Psoas muscle (tissue), 8 donors: Measurements from ENCODE around the gene TMEM181. TPM values are rescaled to one million over a fixed set of nuclear protein-coding genes. Genes with fewer than 3 reads are reported as not detected.

Experiments used
- ATAC-seq, 4 donors: fragments of 200-7000 bp; cut with Tn5 transposase; one replicate each; pipeline ENCODE4 v1.9.1; 2020; ENCODE audit warnings: moderate library complexity in 3 of 4, mild to moderate bottlenecking in 2 of 4
- DNase-seq, 2 donors: peaks; one replicate each; pipeline ENCODE4 v3.0.0-alpha.2; 2020
- H3K27ac ChIP-seq: fragments of 200-600 bp; one replicate; pipeline ENCODE4 v1.8.0; 2022
- H3K27me3 ChIP-seq, 3 donors: fragments of 200-600 bp in 1 of 3; one replicate each; pipeline versions ENCODE4 v1.6.1 to v1.8.0; 2013 to 2022; ENCODE audit warnings: low read length in 2 of 3, mild to moderate bottlenecking in 2 of 3, moderate library complexity in 1 of 3; ENCODE audit not compliant: insufficient read depth in 3 of 3
- H3K36me3 ChIP-seq, 2 donors: fragments of 200-600 bp in 1 of 2; one replicate each; pipeline versions ENCODE4 v1.6.1 to v1.8.0; 2013 to 2022; ENCODE audit warnings: low read depth in 1 of 2, mild to moderate bottlenecking in 1 of 2, moderate library complexity in 1 of 2; ENCODE audit not compliant: insufficient read depth in 1 of 2
- H3K4me1 ChIP-seq: fragments of 200-600 bp; one replicate; pipeline ENCODE4 v1.8.0; 2022
- H3K4me3 ChIP-seq: fragments of 200-600 bp; one replicate; pipeline ENCODE4 v1.8.0; 2022; ENCODE audit warnings: mild to moderate bottlenecking
- H3K9me3 ChIP-seq: fragments of 200-600 bp; one replicate; pipeline ENCODE4 v1.8.0; 2022
- WGBS, 3 donors: extraction: QIAGEN DNeasy Blood & Tissue Kit; methylation state at CpG; one replicate each; pipeline versions ENCODE4 v1.1.6 to v1.1.7; 2013; 5-methylcytosine and 5-hydroxymethylcytosine counted together
- intact Hi-C, 2 donors: fragments of 100-400 bp; cut with DNase I; formaldehyde crosslinking; loops; one replicate each; pipeline versions ENCODE4 v1.11.0 to v1.14.2; 2022
- polyA plus RNA-seq, 3 donors: library from polyadenylated mRNA; stranded (reverse); fragments of 200-250 nt; gene quantifications; one replicate each; pipeline ENCODE4 v1.2.3, GENCODE V29; 2013
- total RNA-seq, 4 donors: library from RNA; stranded (reverse); fragmentation: NEBNext Ultra II Directional in 2 of 4; extraction: Animal tissue kit (Norgen Biotek cat#: 25700) in 2 of 4; gene quantifications; one replicate each; pipeline versions ENCODE4 v1.2.1 to v1.2.4, GENCODE V29; 2021 to 2023
- TF ChIP-seq, protein P1 (sequence below): fragments of 200-600 bp; IDR thresholded peaks from one replicate; pipeline ENCODE4 v1.8.0; 2022; ENCODE audit warnings: antibody characterized with exemption
- donor health status: healthy with polysubstance abuse.
- donor health status: DM: no; HTN: no; CAD: no; lungs with moderate emphysema.
- donor health status: Bipolar disorder and iron deficiency.
- donor health status: healthy.
- donor health status: DM: yes; HTN: yes; CAD: no.
- donor health status: DM: no; HTN: no; CAD: no.
- donor health status: DM: no; HTN: no; CAD: no.
- donor health status: DM: yes; HTN: yes; CAD: no.

The TMEM181 gene
- total and polyA plus RNA-seq, 7 donors: 6.8 to 16.2 (median 12.2) TPM

DNA sequence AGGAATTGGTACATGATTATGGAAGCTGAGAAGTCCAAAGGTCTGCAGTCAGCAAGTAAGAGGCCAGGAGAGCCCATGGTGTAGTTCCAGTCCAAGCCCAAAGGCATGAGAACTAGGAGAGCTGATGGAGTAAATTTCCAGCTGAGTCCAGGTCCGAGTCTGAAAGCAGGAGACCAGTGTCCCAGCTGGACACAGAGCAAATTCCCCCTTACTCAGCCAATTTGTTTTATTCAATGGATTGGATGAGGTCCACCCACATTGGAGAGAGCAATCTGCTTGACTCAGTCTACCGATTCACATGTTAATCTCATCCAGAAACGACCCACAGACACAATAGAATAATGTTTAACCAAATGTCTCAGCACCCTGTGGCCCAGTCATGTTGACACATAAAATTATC lies 14.9 kb downstream of the TMEM181 start:
- Histone ChIP-seq H3K27me3 (no peaks in the 10 kb centered on the region), H3K36me3 (peaks cover 0 to 3% of the 10 kb centered on the region in 2 donors), H3K4me1 (no peaks in the 10 kb centered on the region), H3K27ac (no peak overlapping the region), H3K9me3 (no peaks in the 10 kb centered on the region), H3K4me3 (no peak overlapping the region)
- TF ChIP-seq, protein P1, sequence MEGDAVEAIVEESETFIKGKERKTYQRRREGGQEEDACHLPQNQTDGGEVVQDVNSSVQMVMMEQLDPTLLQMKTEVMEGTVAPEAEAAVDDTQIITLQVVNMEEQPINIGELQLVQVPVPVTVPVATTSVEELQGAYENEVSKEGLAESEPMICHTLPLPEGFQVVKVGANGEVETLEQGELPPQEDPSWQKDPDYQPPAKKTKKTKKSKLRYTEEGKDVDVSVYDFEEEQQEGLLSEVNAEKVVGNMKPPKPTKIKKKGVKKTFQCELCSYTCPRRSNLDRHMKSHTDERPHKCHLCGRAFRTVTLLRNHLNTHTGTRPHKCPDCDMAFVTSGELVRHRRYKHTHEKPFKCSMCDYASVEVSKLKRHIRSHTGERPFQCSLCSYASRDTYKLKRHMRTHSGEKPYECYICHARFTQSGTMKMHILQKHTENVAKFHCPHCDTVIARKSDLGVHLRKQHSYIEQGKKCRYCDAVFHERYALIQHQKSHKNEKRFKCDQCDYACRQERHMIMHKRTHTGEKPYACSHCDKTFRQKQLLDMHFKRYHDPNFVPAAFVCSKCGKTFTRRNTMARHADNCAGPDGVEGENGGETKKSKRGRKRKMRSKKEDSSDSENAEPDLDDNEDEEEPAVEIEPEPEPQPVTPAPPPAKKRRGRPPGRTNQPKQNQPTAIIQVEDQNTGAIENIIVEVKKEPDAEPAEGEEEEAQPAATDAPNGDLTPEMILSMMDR: no peak
- ATAC-seq: no peak
- WGBS, 3 donors: 71 to 88% (median 75%) methylated on average over 3 of the region's 3 CpGs
- DNase-seq: no peak
- intact Hi-C loops: no loop called here

DNA sequence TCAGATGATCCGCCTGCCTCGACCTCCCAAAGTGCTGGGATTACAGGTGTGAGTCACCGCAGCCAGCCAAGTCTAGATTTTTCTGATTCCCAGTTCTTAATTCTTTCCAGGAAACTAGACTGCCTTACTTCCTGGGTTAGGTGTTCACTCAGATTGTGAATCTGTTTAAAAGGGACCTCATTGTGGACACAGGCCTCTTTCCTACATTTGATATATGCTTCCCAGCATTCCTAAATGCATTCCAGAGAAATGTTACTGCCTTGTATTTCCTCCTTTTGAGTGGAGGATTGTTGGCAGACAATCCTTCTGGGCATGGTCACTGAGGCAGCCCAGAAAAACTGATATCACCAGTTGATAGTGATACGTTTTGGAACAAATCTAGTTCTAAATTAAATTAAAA lies 15.7 kb downstream of the TMEM181 start:
- H3K27ac ChIP-seq: no peak overlapping the region
- ATAC-seq: no peak
- no peak overlapping the region for H3K4me3 ChIP-seq
- intact Hi-C loops: no loop called here
- H3K9me3 ChIP-seq: no peaks in the 10 kb centered on the region
- no peak for DNase-seq
- H3K27me3 ChIP-seq: no peaks in the 10 kb centered on the region
- H3K4me1 ChIP-seq: no peaks in the 10 kb centered on the region
- 45 to 71% (median 70%) methylated on average over 4 of the region's 4 CpGs for WGBS, 3 donors
- TF ChIP-seq, protein P1: no peak
- H3K36me3 ChIP-seq: peaks cover 0 to 3% of the 10 kb centered on the region in 2 donors

DNA sequence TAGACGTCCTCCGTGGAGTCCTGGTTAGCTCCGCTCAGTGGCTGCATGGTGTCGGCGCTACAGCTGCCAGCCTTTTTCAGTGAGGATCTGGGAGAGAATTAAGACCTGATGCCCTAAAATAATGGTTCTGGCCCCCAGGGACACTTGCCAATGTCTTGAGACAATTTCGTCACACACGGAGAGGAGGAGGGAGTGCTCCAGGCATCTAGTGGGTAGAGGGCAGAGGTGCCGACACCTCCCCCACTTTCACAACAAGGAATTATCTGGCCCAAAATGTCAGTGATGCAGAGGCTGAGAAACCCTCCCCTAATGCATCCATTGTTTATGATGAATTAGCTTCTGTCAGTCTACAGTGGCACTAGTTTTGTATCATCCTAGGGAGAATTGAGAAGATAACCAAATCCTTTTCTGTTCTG lies 24.4 kb downstream of the TMEM181 start:
- DNase-seq (no peak), ATAC-seq (no peak)
- TF ChIP-seq, protein P1: no peak
- Histone ChIP-seq H3K4me3 (no peak overlapping the region), H3K9me3 (no peaks in the 10 kb centered on the region), H3K27me3 (no peaks in the 10 kb centered on the region), H3K4me1 (peaks cover 3% of the 10 kb centered on the region), H3K36me3 (peaks cover 2 to 46% of the 10 kb centered on the region in 2 donors), H3K27ac (no peak overlapping the region)
- intact Hi-C loops: no loop called here
- 90 to 97% (median 91%) methylated on average over 8 of the region's 8 CpGs for WGBS, 3 donors

DNA sequence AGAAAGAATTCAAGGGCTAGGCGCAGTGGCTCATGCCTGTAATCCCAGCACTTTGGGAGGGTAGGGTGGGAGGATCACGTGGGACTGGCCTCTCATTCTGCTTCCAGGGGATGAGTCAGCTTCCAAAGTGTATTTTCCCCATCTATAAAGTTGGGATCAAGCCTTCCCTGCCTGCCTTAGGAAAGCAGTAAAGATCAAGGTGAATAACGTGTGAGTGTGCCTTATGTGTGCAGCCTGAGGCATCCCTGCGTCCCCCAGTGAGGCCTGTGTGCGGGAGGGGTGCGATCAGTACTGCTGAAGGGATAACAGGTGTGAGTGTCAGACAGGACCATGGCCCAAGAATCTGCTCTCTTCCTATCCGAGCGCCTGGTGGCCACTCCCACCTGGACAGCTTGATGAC lies 26.8 kb downstream of the TMEM181 start:
- H3K4me1 ChIP-seq: peaks cover 3% of the 10 kb centered on the region
- no peaks in the 10 kb centered on the region for H3K27me3 ChIP-seq
- WGBS, 3 donors: 96 to 98% (median 97%) methylated on average over 8 of the region's 8 CpGs
- H3K4me3 ChIP-seq: no peak overlapping the region
- ATAC-seq (no peak), DNase-seq (no peak)
- intact Hi-C loops: no loop called here
- peaks cover 8 to 67% of the 10 kb centered on the region in 2 donors for H3K36me3 ChIP-seq
- TF ChIP-seq, protein P1: no peak
- H3K9me3 ChIP-seq: no peaks in the 10 kb centered on the region
- no peak overlapping the region for H3K27ac ChIP-seq

DNA sequence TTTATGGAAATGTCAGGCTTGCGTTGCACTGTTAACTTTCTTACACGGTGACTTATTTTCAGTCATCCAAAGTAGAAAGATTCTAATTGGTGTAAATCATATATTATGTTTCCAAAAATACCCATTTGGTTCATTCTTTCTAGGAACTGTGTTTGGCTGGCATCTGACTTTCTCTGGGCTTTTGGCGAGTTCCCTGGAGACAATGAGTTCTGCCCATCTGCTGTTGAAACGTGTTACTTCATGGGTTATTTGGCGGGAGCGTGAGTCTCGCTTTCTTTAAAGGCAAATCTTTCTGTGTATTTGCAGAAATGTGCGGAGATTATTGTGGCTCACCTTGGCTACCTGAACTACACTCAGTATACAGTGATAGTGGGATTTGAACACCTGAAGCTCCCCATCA lies 29.5 kb downstream of the TMEM181 start:
- no peak for ATAC-seq
- no peak for DNase-seq
- peaks cover 12 to 93% of the 10 kb centered on the region in 2 donors for H3K36me3 ChIP-seq
- 56 to 72% (median 58%) methylated on average over 8 of the region's 8 CpGs for WGBS, 3 donors
- no peaks in the 10 kb centered on the region for H3K4me1 ChIP-seq
- H3K27me3 ChIP-seq: no peaks in the 10 kb centered on the region
- intact Hi-C loops: no loop called here
- TF ChIP-seq, protein P1: no peak
- no peak overlapping the region for H3K4me3 ChIP-seq
- no peak overlapping the region for H3K27ac ChIP-seq
- no peaks in the 10 kb centered on the region for H3K9me3 ChIP-seq
